T-helper 2 cell (primary cell): ENCODE data around the gene IKZF1.

ENCODE experiments used
- DNase-seq, 5 experiments: peaks; one replicate each; pipeline versions ENCODE4 v3.0.0 to v3.0.0-alpha.2; 2012 to 2022

Gene IKZF1

DNA sequence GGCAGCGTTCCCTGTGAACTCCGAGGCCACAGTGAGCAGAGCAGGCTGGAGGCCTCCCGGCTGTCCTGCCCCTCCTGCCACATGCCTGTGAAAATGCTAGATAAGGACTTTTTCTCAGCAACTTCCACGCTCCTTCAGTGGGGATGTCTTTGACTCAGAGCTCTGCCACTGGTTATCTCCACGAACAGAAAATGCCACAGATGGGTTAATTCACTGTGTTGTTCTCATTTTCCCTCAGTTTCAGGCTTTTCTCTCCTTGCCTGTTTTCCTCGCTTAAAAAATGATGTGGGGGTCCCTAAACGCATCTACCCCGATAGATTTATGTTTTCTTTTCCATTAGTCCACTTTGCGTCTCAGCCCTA, 51.3 kb downstream of the IKZF1 start:
- no peak for DNase-seq

DNA sequence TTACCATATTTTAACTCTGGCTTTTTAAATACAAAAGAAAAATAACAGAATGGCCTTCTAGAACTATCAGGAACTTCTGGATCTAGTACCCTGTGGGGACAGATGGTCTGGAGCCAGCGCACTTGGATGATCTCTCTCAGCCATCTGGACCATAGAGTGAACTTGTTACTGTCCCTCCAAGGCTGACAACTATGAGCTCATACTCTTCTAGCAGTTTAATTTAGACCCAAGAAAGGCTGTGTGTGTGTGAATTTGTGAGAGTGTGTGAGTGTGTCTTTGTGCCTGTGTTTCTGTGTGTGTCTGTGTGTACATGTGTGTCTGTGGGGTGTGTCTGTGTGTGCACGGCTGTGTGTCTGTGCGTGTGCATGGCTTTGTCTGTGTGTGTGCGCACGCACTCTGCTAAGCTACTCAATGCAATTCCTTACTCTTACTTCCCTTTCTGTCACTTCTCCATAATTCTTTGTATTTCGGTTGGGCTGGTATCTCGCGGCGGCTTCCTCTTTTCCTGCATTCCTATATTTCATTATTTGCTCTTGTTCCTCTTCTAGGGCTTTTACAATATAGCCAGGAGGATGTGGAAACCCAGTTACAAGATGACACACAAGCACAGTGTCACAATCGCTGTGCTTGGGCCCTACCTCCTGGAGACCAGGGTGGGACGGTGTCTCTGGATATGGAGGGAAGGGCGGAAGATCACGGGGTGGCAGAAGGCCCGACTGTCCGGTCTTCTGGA, 51.9 kb downstream of the IKZF1 start:
- DNase-seq: no peak

- no peak for DNase-seq
Observed at GRCh38 chr7:50356945-50357268, 52.4 kb downstream of the IKZF1 start.

GRCh38 chr7:50357426-50357825, 52.9 kb downstream of the IKZF1 start:
- no peak for DNase-seq

GRCh38 chr7:50358041-50358705, 53.7 kb downstream of the IKZF1 start:
- DNase-seq: no peak

GRCh38 chr7:50358779-50359178, 54.3 kb downstream of the IKZF1 start:
- DNase-seq: no peak

GRCh38 chr7:50359258-50359994, 54.9 kb downstream of the IKZF1 start:
- no peak for DNase-seq

DNA sequence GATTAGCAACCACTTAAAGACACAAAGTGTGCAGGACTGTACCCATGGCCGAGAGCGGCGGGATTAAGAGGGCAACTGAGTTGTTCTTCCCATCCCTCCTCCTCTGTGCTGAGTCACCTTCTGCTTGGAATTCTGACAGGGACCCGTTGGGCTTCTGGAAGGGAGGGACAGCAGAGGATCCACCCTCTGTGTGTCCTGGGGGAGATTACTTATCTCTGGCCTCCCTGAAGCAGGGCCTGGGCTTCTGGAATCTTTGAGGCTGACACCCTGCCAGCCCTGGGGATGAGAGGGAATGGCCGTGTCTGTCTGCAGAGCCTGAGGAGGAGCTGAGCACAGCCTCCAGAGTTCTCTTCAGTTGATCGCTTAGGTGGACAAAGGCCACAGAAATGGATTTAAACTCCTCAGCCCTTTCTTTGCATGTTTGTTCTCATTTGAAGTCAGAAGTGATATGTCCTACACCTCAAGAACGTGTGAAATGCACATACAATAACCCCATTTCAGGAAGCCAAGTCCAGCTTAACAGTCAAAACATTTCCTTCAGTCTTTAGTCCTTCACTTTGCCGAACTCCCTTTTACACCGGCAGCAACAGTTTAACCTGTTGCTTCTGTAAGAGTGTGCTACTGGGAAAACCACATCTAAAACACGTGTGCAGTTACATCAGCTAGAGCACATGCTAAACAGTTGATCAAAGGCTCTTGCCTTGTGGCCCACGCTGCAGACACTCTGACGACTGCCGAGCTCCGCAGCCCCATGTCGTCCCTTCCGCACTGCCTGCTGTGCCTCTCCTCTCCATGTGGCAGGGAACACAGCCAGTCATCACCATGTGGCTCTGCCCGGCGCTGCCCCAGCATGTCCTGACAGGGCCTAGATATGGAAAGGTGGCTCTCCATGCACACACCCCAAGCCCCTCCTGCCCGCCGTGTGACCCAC, 55.7 kb downstream of the IKZF1 start:
- DNase-seq: peak; percentile 58 to 93 (median 81)

GRCh38 chr7:50362142-50362541, 57.6 kb downstream of the IKZF1 start:
- DNase-seq: no peak

- peak in 2 of 5 experiments; percentile 82 to 91 for DNase-seq
Observed at GRCh38 chr7:50362712-50363282, 58.3 kb downstream of the IKZF1 start.

DNA sequence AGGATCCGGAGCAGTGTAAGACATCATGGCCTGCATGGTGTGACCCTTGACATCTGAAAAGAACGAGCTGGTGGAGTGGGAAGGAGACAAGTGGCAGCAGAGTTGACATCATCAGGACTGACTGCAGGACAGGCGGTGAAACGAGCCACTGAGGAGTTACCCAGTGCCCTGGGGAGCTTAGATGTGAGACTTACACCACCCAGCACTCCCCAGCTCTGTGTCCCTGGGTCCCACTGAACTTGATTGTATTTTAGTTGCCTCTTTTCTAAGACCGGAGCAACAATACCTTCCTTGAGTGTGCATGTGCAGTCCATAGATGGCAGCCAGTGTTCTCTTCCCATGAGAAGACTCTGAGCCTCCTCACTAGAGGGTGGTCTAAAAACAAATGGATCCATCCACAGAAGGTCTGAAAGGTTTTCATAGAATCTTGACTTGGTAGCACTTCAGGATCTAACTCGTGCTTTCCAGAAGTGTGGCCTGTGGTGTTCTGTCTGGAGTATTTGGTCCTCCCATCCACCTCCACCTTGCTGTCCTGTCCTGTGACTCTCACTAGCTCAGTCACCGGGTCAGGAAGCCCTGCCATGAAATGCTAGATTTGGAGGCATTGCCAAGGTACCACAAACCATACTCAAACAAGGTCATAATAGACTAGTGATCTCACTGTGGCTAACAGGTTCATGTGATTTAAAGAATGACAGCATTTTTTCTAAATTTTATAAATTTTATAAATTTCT, 59.0 kb downstream of the IKZF1 start:
- peak in 2 of 5 experiments; percentile 76 to 82 for DNase-seq

DNA sequence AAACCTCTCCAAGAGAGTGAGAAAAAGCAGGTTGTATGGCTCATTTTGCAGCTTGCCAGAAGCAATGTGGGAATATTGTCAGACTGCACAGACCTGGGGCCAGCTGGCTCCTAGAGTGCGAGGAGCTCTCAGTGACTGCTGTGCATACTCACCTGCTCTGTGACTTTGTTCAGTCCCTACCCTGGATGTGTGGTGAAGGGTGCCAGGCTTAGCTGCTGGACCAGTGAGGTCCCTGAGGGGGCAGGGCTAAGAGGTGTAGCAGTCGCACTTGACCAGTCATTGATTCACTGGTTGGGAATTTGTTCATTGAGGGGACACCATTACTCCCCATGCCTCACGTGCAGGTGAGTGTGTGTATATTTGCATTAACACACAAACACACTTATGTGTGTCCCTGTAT, 60.1 kb downstream of the IKZF1 start:
- no peak for DNase-seq

GRCh38 chr7:50366311-50366710, 61.8 kb downstream of the IKZF1 start:
- DNase-seq: no peak

DNA sequence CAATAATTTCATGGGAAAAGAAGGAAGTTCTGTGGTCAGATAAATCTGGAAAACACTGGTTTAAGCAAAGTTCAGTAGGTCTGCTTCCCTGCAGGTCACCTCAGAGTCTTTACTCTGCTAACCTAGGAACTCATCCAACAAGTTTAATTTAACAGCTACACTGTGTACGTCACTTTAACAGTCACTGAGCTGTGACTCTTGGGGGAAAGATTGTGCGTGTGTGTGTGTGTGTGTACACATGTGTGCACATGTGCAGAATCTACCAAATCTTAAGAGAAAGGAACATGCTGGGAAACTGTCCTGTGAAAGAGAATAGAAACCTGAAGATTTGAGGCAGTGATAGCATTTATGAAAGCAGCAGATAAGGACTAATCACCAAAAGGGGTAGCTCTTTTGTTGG, 62.6 kb downstream of the IKZF1 start:
- DNase-seq: peak in 2 of 5 experiments; percentile 38 to 88

GRCh38 chr7:50367570-50367969, 63.1 kb downstream of the IKZF1 start:
- DNase-seq: peak in 1 of 5 experiments; percentile 76

GRCh38 chr7:50368366-50368765, 63.9 kb downstream of the IKZF1 start:
- peak in 1 of 5 experiments; percentile 85 for DNase-seq

DNA sequence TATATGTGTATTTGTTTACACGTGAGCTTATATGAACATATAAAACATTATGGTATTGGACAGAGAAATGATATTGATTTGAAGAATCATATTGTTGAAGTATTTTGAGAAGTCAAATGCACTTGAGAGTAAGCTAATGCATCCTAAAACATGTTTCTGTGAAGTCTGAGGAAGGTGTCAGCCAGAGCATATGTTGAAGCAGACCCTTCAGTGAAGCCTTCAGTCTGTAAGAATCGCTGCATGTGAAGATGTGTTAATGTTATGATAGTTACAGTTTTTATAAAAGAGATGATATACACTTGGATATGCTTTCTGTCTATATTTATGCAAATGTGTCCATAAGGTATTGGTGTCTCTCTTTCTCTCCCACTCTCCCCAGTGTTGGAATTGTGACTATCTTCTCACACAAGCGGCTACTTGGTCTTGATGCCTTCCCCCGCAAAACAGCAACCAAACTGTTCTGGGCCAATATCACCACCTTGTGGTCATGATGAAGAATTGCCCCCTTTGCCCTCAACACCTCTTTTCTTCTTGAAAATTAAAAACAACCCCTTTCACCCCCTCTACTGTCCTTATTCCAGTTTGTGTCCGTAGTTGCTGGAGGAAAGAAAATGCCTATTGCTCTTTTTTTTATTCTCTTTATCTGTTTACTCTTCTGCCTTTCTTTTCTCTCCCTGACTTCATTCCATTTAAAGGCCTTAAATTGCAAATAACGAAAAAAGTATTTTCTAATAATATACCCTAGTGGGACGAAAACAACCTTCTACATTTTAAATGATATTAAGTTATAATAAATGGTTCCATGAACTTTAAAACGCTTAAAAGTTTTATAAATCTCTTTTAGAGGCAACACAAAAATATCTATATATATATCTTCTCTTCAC, 64.9 kb downstream of the IKZF1 start:
- DNase-seq: peak in 3 of 5 experiments; percentile 39 to 84 (median 71)

- DNase-seq: no peak
Observed at GRCh38 chr7:50370884-50371283, 66.4 kb downstream of the IKZF1 start.

DNA sequence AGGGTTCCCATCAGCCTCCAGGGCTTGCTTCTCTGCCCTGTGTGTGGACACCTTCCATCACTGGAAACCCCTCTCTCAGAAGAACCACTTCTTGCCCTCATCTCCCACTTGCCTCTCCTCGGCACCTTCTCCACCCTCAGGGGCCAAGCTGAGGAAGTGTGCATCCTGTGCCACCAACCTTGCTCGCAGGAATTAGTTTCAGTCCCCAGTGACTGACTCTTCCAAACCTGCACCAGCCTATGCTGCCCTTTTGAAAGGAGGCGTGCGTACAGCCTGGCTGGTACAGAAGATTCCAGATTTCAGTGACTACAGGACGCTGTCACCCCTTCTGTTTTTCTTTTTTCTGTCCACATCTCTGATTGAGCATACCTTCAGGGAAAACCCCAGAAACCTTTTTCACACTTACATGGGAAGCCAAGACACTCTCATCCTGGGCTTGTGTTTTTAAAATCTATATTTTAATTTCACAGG, 67.1 kb downstream of the IKZF1 start:
- peak in 1 of 5 experiments; percentile 70 for DNase-seq

- DNase-seq: no peak
Observed at GRCh38 chr7:50372923-50373322, 68.4 kb downstream of the IKZF1 start.
